Fibroblast of lung (primary cell): ENCODE results near the gene PXDC1. TPM values are rescaled to one million over a fixed set of nuclear protein-coding genes. Genes with fewer than 3 reads are reported as not detected.
A peak's percentile ranks its signal among the peaks of the same experiment; 100 is the strongest.

ENCODE experiments used
- DNase-seq, 2 donors: peaks; one replicate each; pipeline versions ENCODE4 v3.0.0 to v3.0.0-alpha.2; 2010; ENCODE audit warnings: low read depth in 2 of 2
- H2AFZ ChIP-seq: 2 replicates; pipeline ENCODE4 v1.5.1; 2012; ENCODE audit warnings: low read length, control low read depth, inconsistent platforms
- H3K27ac ChIP-seq: 2 replicates; pipeline ENCODE4 v1.5.1; 2011; ENCODE audit warnings: low read length, control low read depth; ENCODE audit not compliant: insufficient read depth
- H3K27me3 ChIP-seq: 2 replicates; pipeline ENCODE4 v1.5.1; 2011; ENCODE audit warnings: mild to moderate bottlenecking, low read length; ENCODE audit not compliant: control insufficient read depth, insufficient read depth
- H3K36me3 ChIP-seq: 2 replicates; pipeline ENCODE4 v1.5.1; 2011; ENCODE audit warnings: low read length; ENCODE audit not compliant: control insufficient read depth, insufficient read depth
- H3K4me1 ChIP-seq: 2 replicates; pipeline ENCODE4 v1.5.1; 2011; ENCODE audit warnings: low read length; ENCODE audit not compliant: control insufficient read depth, insufficient read depth; ENCODE audit errors: extremely low read depth
- H3K4me2 ChIP-seq: 2 replicates; pipeline ENCODE4 v1.5.1; 2011; ENCODE audit warnings: low read length, control low read depth; ENCODE audit not compliant: insufficient read depth; ENCODE audit errors: extremely low read depth
- H3K4me3 ChIP-seq, 4 experiments: fragments of 200-600 bp in 1 of 4; sonication (generic) in 1 of 4; replicated peaks in 1 of 4; 2 replicates each; pipeline ENCODE4 v1.5.1; 2011 to 2016; ENCODE audit warnings: low read length in 4 of 4, low read depth in 3 of 4, mild to moderate bottlenecking in 3 of 4, control low read depth in 2 of 4, inconsistent platforms in 1 of 4, mixed read lengths in 1 of 4; ENCODE audit not compliant: insufficient read depth in 1 of 4; ENCODE audit errors: control extremely low read depth in 1 of 4
- H3K79me2 ChIP-seq: 2 replicates; pipeline ENCODE4 v1.5.1; 2012; ENCODE audit warnings: mild to moderate bottlenecking, low read length, inconsistent platforms; ENCODE audit not compliant: control insufficient read depth, insufficient read depth
- H3K9ac ChIP-seq: 2 replicates; pipeline ENCODE4 v1.5.1; 2011; ENCODE audit warnings: mild to moderate bottlenecking, low read length, control low read depth; ENCODE audit not compliant: insufficient read depth
- H3K9me3 ChIP-seq: 2 replicates; pipeline ENCODE4 v1.5.1; 2012; ENCODE audit warnings: low read depth, low read length; ENCODE audit not compliant: control insufficient read depth, insufficient read depth
- H4K20me1 ChIP-seq: 2 replicates; pipeline ENCODE4 v1.5.1; 2011; ENCODE audit warnings: low read length; ENCODE audit not compliant: control insufficient read depth, insufficient read depth; ENCODE audit errors: extremely low read depth
- EZH2 ChIP-seq: IDR thresholded peaks from 2 replicates; pipeline ENCODE4 v1.5.1; 2012; ENCODE audit warnings: low read length, control low read depth, mild to moderate bottlenecking; ENCODE audit errors: missing control alignments
- polyA plus RNA-seq, 2 donors: library from polyadenylated mRNA; depleted of rRNA in 1 of 2; stranded (reverse) in 1 of 2; unstranded in 1 of 2; fragments of >200 nt; gene quantifications; 2 replicates each; pipeline ENCODE4 v1.2.1, GENCODE V29; 2011 to 2012; ENCODE audit warnings: missing spikeins in 1 of 2
- total RNA-seq: library from RNA; depleted of rRNA; stranded (reverse); fragments of >200 nt; gene quantifications from 2 replicates; pipeline ENCODE4 v1.2.1, GENCODE V29; 2014
- TF ChIP-seq, protein P1 (sequence below), 2 donors: IDR thresholded peaks in 1 of 2; conservative IDR thresholded peaks in 1 of 2; 1 replicate in 1 of 2; 2 replicates in 1 of 2; pipeline ENCODE4 v1.5.1; 2011 to 2012; ENCODE audit warnings: low read length in 2 of 2, control low read depth in 1 of 2, inconsistent platforms in 1 of 2, low read depth in 1 of 2, mild to moderate bottlenecking in 1 of 2

The PXDC1 gene
- total and polyA plus RNA-seq, 2 donors (not counting 1 experiment from before 2014, with no cell fraction given) = 30.3 to 52.7 TPM

DNA sequence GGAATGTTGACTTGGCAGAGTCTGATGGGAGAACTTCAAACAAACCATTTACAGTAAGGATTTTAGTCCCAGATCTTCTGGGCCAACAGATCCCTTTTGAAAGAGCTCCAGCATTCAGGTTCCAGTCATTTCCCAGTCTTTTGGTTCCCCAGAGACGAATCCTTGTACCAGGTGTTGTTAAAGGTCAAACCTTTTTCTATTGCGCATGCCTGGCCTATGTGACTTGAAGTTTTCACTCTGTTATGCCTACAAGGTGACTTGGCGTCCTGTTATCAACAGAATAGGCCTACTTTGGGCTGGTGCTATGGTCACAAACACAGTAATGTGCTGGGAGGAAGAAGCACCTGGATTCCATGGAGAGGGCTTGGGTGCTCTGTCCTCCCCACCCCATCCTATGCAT is 52.3 kb downstream of the PXDC1 start:
- H3K9me3 ChIP-seq = no peaks in the 10 kb centered on the region
- TF ChIP-seq, protein P1, sequence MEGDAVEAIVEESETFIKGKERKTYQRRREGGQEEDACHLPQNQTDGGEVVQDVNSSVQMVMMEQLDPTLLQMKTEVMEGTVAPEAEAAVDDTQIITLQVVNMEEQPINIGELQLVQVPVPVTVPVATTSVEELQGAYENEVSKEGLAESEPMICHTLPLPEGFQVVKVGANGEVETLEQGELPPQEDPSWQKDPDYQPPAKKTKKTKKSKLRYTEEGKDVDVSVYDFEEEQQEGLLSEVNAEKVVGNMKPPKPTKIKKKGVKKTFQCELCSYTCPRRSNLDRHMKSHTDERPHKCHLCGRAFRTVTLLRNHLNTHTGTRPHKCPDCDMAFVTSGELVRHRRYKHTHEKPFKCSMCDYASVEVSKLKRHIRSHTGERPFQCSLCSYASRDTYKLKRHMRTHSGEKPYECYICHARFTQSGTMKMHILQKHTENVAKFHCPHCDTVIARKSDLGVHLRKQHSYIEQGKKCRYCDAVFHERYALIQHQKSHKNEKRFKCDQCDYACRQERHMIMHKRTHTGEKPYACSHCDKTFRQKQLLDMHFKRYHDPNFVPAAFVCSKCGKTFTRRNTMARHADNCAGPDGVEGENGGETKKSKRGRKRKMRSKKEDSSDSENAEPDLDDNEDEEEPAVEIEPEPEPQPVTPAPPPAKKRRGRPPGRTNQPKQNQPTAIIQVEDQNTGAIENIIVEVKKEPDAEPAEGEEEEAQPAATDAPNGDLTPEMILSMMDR (conservative IDR thresholded peaks at IDR 0.05 in 1 of 2, IDR thresholded peaks at IDR 0.05 in 1 of 2; ENCODE audit: low read depth in 1 of 2, low read length in 2 of 2) = no peak
- no peak for TF ChIP-seq EZH2
- DNase-seq = no peak

DNA sequence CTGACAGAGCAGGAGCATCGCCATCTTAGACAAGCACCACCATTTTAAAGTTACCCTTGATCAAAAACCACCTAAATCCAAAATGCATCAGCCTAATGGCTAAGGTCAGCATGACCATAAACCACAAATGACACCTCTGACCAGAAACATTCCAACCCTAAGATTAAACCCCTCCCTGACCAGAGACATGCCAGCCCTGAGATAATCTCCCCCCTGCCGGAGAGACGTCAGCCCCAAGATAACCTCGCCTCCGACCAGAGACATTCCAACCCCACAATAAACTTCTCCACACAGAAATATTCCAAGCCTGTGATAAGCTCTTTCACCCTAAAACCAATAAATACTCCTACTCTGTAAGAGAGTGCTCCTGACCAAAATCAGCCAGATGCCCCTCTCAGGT is 53.5 kb downstream of the PXDC1 start:
- TF ChIP-seq, protein P1 (conservative IDR thresholded peaks at IDR 0.05 in 1 of 2, IDR thresholded peaks at IDR 0.05 in 1 of 2; ENCODE audit: low read depth in 1 of 2, low read length in 2 of 2) = no peak
- TF ChIP-seq EZH2 = no peak
- H3K79me2 ChIP-seq = no peaks in the 10 kb centered on the region
- no peak overlapping the region for H2AFZ ChIP-seq
- H3K27me3 ChIP-seq = no peaks in the 10 kb centered on the region
- no peak overlapping the region for H3K27ac ChIP-seq
- peaks cover 4% of the 10 kb centered on the region for H3K4me1 ChIP-seq
- no peak overlapping the region for H3K9ac ChIP-seq
- peak in 1 of 2 donors; percentile 86 for DNase-seq
- H3K9me3 ChIP-seq = no peaks in the 10 kb centered on the region
- no peak overlapping the region for H3K4me3 ChIP-seq
- no peak overlapping the region for H3K4me2 ChIP-seq
- H4K20me1 ChIP-seq = no peaks in the 10 kb centered on the region
- no peaks in the 10 kb centered on the region for H3K36me3 ChIP-seq

More for the DNA sequence above, 52.3 kb downstream of the PXDC1 start:
- H3K27ac ChIP-seq = no peak overlapping the region
- H3K4me2 ChIP-seq = no peak overlapping the region
- H2AFZ ChIP-seq = no peak overlapping the region
- no peaks in the 10 kb centered on the region for H3K36me3 ChIP-seq
- no peaks in the 10 kb centered on the region for H3K79me2 ChIP-seq
- no peaks in the 10 kb centered on the region for H4K20me1 ChIP-seq
- no peaks in the 10 kb centered on the region for H3K27me3 ChIP-seq
- H3K4me1 ChIP-seq = peaks cover 4% of the 10 kb centered on the region
- no peak overlapping the region for H3K9ac ChIP-seq
- H3K4me3 ChIP-seq = no peak overlapping the region

DNA sequence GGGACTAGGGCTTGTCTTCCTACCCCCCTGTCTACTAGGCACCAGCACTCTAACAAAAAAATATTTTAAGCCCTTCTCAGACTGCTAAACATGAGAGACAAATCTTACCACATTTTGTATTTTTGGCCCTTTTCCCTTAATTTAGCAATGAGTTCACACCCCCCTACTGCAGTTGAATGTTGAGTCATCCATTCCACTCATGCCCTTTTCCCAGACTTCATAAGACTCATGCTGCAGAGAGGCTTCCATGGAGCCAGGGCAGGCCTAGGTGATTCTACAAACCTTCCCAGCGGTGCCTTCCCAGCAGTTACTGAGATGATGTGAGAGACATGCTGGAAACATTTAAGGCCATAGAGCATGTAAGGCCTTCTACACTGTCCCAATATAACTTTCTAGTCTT is 53.9 kb downstream of the PXDC1 start:
- Histone ChIP-seq H3K9ac (no peak overlapping the region), H3K36me3 (no peaks in the 10 kb centered on the region), H3K9me3 (no peaks in the 10 kb centered on the region), H3K4me1 (peaks cover 4% of the 10 kb centered on the region), H3K27ac (no peak overlapping the region), H3K4me3 (no peak overlapping the region), H2AFZ (no peak overlapping the region), H3K27me3 (no peaks in the 10 kb centered on the region), H4K20me1 (no peaks in the 10 kb centered on the region), H3K4me2 (no peak overlapping the region), H3K79me2 (no peaks in the 10 kb centered on the region)
- peak; percentile 94 to 98 for DNase-seq
- no peak for TF ChIP-seq EZH2
- TF ChIP-seq, protein P1 (conservative IDR thresholded peaks at IDR 0.05 in 1 of 2, IDR thresholded peaks at IDR 0.05 in 1 of 2; ENCODE audit: low read depth in 1 of 2, low read length in 2 of 2) = no peak
